Activated CD4-positive, alpha-beta T cell treated with anti-CD3 and anti-CD28 coated beads for 36 hours (primary cell): ENCODE results near the gene ATP8A2. TPM values are rescaled to one million over a fixed set of nuclear protein-coding genes. Genes with fewer than 3 reads are reported as not detected.
"Not testable (repeated sequence)": the region's sequence is repeated elsewhere in the genome, so short reads cannot be mapped to it uniquely, and the experiment has no call there.

Experiments
- ATAC-seq: fragments of 200-7000 bp; cut with Tn5 transposase; one replicate; pipeline ENCODE4 v1.10.0; 2021; ENCODE audit warnings: mild to moderate bottlenecking, moderate library complexity
- CTCF ChIA-PET: fragments of 350-600 bp; sonication (Branson Sonifier 250); formaldehyde crosslinking; loops from one replicate; lab custom pipeline; 2021; ENCODE audit warnings: antibody characterized with exemption; lab: Charles Lee
- POLR2A ChIA-PET: fragments of 350-600 bp; sonication (Branson Sonifier 250); formaldehyde crosslinking; loops from one replicate; lab custom pipeline; 2021; ENCODE audit warnings: antibody characterized with exemption, inconsistent platforms; lab: Charles Lee
- DNase-seq: peaks from one replicate; pipeline ENCODE4 v3.0.0-alpha.2; 2020
- H3K27ac Mint-ChIP-seq: one replicate; pipeline ENCODE4 v1.8.0; 2021; ENCODE audit warnings: mixed read lengths
- H3K27me3 Mint-ChIP-seq: one replicate; pipeline ENCODE4 v1.8.0; 2021; ENCODE audit warnings: mixed read lengths
- H3K36me3 Mint-ChIP-seq: one replicate; pipeline ENCODE4 v1.8.0; 2021; ENCODE audit warnings: low read depth, mixed read lengths
- H3K4me1 Mint-ChIP-seq: one replicate; pipeline ENCODE4 v1.8.0; 2021; ENCODE audit warnings: mixed read lengths
- H3K4me3 Mint-ChIP-seq: one replicate; pipeline ENCODE4 v1.8.0; 2021; ENCODE audit warnings: mild to moderate bottlenecking, moderate library complexity, mixed read lengths
- H3K9me3 Mint-ChIP-seq: one replicate; pipeline ENCODE4 v1.8.0; 2021; ENCODE audit warnings: low read depth, mixed read lengths
- intact Hi-C, 2 experiments: fragments of 100-400 bp; cut with DNase I in 1 of 2; cut with micrococcal nuclease in 1 of 2; formaldehyde crosslinking; loops; one replicate each; pipeline versions ENCODE4 v1.14.2 to v1.15.1; 2022 to 2024; cut with DNase I, micrococcal nuclease
- total RNA-seq, 2 experiments: library from RNA; stranded (reverse); gene quantifications; one replicate each; pipeline ENCODE4 v1.2.3, GENCODE V29; 2021

The ATP8A2 gene
- total RNA-seq, 2 experiments from 2014 or later = 0.30 to 0.39 TPM

DNA sequence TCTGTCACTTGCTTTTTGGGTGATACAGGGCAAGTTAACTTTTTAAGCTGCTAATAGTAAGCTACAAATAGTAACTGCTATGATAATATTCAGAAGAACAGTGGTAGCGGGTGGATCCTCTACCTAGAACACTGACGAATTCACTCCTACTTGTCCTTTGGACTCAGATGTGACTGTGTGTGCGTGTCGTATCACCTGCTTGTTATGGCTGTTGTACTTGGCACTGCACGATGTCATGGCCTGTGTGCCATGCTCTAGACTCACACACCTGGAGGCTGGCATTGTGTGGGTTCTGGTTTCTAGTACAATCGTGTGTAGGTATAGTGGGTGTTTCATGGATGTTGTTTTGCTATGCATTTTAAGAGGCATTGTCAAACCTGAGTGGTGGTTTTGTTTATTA lies 130.8 kb downstream of the ATP8A2 start:
- Mint-ChIP-seq H3K27ac (no peak overlapping the region), H3K9me3 (no peaks in the 10 kb centered on the region), H3K36me3 (no peaks in the 10 kb centered on the region), H3K4me3 (no peak overlapping the region), H3K4me1 (no peaks in the 10 kb centered on the region), H3K27me3 (peaks cover 5% of the 10 kb centered on the region)
- POLR2A ChIA-PET = no interaction called here
- ATAC-seq (no peak), DNase-seq (no peak)
- intact Hi-C loops = no loop called here
- CTCF ChIA-PET = no interaction called here

DNA sequence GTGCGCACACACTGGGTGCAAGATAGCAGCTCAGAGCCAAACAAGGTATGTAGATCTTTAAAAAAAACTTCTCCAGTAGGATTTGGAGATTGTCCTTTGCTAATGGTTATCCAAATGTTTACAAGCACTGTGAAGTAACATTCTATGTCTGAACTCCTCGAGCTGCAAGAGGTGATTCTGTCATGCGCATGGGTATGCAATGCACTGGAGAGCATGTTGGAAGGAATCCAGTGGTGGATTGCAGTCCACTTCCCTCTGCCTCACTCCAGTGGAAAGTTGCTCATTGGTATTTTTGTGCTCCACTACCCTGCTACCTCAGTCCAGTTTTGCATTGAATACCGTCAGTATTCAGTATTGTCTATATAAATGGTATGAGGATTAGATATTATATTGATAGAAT lies 132.1 kb downstream of the ATP8A2 start:
- Mint-ChIP-seq H3K4me3 (no peak overlapping the region), H3K9me3 (no peaks in the 10 kb centered on the region), H3K27ac (no peak overlapping the region), H3K36me3 (no peaks in the 10 kb centered on the region), H3K4me1 (no peaks in the 10 kb centered on the region), H3K27me3 (peaks cover 5% of the 10 kb centered on the region)
- POLR2A ChIA-PET = no interaction called here
- DNase-seq (no peak), ATAC-seq (no peak)
- intact Hi-C loops = no loop called here
- CTCF ChIA-PET = no interaction called here

DNA sequence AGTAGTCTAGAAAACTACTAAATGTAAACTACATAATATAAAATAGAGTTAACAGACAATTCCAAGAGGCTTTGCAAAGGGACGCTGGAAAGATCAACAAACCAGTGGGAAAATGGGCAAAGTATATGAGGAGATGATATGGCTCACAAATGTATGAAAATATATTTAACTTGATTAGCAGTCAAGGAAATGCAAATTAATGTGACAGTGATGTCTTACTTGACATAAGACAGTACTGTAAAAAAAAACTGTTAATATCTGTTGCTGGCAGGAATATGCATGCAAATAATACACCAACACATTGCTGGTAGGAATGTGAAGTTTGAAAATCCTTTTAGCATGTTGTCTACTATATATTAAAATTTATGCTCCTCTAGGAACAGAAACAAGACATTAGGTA lies 136.1 kb downstream of the ATP8A2 start:
- no peak overlapping the region for H3K4me3 Mint-ChIP-seq
- DNase-seq = no peak
- intact Hi-C loops = loop anchor here in 1 of 2 experiments (5.0 kb wide), 1 partner anchor 564 kb away; no protein-coding TSS in a partner anchor

DNA sequence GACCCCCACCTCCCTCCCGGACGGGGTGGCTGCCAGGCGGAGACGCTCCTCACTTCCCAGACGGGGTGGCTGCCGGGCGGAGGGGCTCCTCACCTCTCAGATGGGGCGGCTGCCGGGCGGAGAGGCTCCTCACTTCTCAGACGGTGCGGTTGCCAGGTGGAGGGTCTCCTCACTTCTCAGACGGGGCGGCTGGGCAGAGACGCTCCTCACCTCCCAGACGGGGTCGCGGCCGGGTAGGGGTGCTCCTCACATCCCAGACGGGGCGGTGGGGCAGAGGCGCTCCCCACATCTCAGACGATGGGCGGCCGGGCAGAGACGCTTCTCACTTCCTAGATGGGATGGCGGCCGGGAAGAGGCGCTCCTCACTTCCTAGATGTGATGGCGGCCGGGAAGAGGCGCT lies 141.3 kb downstream of the ATP8A2 start:
- POLR2A ChIA-PET, DNase-seq, H3K36me3 Mint-ChIP-seq, H3K27ac Mint-ChIP-seq, H3K27me3 Mint-ChIP-seq, H3K4me1 Mint-ChIP-seq, intact Hi-C loops, H3K9me3 Mint-ChIP-seq, ATAC-seq, CTCF ChIA-PET, H3K4me3 Mint-ChIP-seq: not testable (repeated sequence)

More for the DNA sequence above, 136.1 kb downstream of the ATP8A2 start:
- ATAC-seq = no peak
- peaks cover 3% of the 10 kb centered on the region for H3K27me3 Mint-ChIP-seq
- ChIA-PET CTCF (no interaction called here), POLR2A (no interaction called here)
- H3K4me1 Mint-ChIP-seq = no peaks in the 10 kb centered on the region
- H3K9me3 Mint-ChIP-seq = peaks cover 2% of the 10 kb centered on the region
- H3K27ac Mint-ChIP-seq = no peak overlapping the region
- H3K36me3 Mint-ChIP-seq = no peaks in the 10 kb centered on the region

DNA sequence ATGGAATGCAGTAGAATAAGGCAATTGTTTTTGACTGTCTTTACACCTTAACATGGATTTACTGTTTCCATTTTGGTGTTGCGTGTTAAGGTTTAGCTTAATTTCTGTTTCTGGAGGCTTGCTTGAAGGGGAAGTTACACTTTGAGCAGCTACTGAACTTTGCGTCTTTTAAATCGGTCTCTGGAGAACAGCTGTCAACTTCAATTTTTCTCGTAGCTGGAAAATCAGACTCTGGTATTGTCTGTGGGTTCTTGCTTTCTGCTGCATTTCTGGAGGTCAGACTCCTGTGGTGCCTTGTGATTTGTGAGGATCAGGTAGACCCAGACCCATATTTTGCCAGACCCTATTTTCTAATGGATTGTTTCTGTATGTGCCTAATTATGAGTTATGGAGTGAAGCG lies 146.7 kb downstream of the ATP8A2 start:
- ATAC-seq (no peak), DNase-seq (no peak)
- Mint-ChIP-seq H3K27ac (no peak overlapping the region), H3K9me3 (peaks cover 2% of the 10 kb centered on the region), H3K4me1 (no peaks in the 10 kb centered on the region), H3K36me3 (no peaks in the 10 kb centered on the region), H3K4me3 (no peak overlapping the region), H3K27me3 (peaks cover 9% of the 10 kb centered on the region)
- intact Hi-C loops = no loop called here
- ChIA-PET CTCF (interaction anchor here (0.7 kb wide), 1 partner anchor 543 kb away, joined by 3 read pairs; no protein-coding TSS in a partner anchor), POLR2A (interaction anchor here (0.5 kb wide), 1 partner anchor 1871 kb away, joined by 3 read pairs; no protein-coding TSS in a partner anchor)

DNA sequence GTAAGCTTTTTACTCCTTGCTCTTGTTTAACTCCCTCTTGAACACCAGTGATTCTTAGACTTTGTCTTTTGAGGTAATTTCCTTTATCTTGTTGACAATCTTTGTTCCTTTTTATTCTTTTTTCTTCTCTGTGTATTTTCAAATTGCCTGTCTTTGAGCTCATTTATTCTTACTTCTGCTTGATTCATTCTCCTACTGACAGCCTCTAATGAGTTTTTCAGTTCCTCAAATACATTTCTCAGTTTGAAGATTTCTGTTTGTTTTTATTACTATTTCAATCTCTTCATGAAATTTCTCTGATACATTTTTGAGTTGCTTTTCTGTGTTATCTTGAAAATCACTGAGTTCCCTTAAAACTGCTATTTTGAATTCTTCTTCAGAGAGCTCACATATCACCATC lies 154.1 kb downstream of the ATP8A2 start:
- Mint-ChIP-seq H3K36me3 (no peaks in the 10 kb centered on the region), H3K4me3 (no peak overlapping the region), H3K27me3 (peaks cover 16% of the 10 kb centered on the region), H3K27ac (no peak overlapping the region), H3K4me1 (no peaks in the 10 kb centered on the region), H3K9me3 (peaks cover 24% of the 10 kb centered on the region)
- ChIA-PET POLR2A (no interaction called here), CTCF (no interaction called here)
- no peak for ATAC-seq
- no peak for DNase-seq
- intact Hi-C loops = no loop called here

DNA sequence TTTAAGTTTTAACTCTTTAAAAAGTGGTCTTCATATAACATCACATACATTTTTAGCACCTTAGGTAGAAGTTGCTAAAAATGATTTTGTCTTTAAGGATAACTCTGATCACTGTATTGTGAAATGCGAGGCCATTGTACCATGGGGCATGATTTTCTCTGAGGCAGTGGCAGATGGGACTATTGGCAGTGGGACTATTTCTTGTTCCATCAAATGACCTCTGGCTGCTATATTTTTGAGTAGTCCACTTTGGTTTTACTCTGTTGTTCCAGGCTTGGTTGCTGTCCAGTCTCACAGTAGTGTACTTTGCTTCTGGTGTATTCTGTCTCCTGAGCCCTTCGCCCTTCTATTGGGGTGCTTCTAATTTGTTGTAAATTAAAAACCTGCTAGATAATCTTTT lies 156.5 kb downstream of the ATP8A2 start:
- H3K9me3 Mint-ChIP-seq = peaks cover 22% of the 10 kb centered on the region
- no peak overlapping the region for H3K4me3 Mint-ChIP-seq
- no peak overlapping the region for H3K27ac Mint-ChIP-seq
- peaks cover 15% of the 10 kb centered on the region for H3K27me3 Mint-ChIP-seq
- ChIA-PET CTCF (no interaction called here), POLR2A (no interaction called here)
- H3K4me1 Mint-ChIP-seq = no peaks in the 10 kb centered on the region
- no peak for DNase-seq
- intact Hi-C loops = no loop called here
- no peaks in the 10 kb centered on the region for H3K36me3 Mint-ChIP-seq
- ATAC-seq = no peak

DNA sequence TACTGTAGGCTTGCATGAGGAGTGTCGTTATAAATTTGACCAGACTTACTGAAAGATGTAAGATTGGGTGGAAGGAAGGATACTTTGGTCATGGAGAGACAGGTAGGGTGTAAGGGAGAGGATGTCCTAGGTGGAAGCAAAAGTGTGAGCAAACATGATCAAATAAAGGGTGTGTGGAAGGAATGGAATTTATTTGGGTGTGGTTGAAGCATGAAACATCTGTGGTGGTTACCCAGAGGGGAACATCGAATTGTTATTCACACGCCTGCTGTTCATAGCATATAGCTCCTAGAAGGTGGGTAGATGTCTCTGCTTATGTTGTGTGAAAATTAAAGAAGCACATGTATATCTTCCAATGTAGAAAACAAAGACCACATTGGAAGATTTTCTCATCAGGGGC lies 157.7 kb downstream of the ATP8A2 start:
- ChIA-PET CTCF (no interaction called here), POLR2A (no interaction called here)
- intact Hi-C loops = no loop called here
- H3K36me3 Mint-ChIP-seq = no peaks in the 10 kb centered on the region
- no peak for DNase-seq
- H3K27ac Mint-ChIP-seq = no peak overlapping the region
- H3K27me3 Mint-ChIP-seq = peaks cover 13% of the 10 kb centered on the region
- H3K4me3 Mint-ChIP-seq = no peak overlapping the region
- peaks cover 22% of the 10 kb centered on the region for H3K9me3 Mint-ChIP-seq
- H3K4me1 Mint-ChIP-seq = no peaks in the 10 kb centered on the region
- ATAC-seq = no peak

DNA sequence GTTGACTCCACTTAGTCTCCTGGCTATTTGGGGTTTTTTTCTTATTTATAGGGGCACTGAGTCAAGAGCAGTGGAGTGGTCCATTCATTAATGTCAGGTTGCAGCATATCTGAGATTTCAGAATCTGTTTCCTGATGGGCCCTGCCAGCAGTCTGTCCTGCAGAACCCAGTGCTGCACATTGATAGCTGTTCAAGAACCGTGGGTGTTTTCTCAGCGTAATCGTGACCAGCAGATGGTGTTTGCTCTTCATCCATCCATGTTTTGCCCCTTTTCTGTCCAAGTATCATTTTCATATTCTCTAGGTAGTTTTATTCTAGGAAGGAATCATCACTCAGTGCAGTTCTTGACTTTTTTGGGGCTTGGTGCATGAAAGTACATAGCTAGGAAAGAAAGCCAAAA lies 166.5 kb downstream of the ATP8A2 start:
- POLR2A ChIA-PET = no interaction called here
- Mint-ChIP-seq H3K9me3 (no peaks in the 10 kb centered on the region), H3K4me1 (no peaks in the 10 kb centered on the region), H3K36me3 (no peaks in the 10 kb centered on the region), H3K27me3 (peaks cover 3% of the 10 kb centered on the region), H3K4me3 (no peak overlapping the region), H3K27ac (no peak overlapping the region)
- intact Hi-C loops = no loop called here
- DNase-seq (no peak), ATAC-seq (no peak)
- CTCF ChIA-PET = no interaction called here

DNA sequence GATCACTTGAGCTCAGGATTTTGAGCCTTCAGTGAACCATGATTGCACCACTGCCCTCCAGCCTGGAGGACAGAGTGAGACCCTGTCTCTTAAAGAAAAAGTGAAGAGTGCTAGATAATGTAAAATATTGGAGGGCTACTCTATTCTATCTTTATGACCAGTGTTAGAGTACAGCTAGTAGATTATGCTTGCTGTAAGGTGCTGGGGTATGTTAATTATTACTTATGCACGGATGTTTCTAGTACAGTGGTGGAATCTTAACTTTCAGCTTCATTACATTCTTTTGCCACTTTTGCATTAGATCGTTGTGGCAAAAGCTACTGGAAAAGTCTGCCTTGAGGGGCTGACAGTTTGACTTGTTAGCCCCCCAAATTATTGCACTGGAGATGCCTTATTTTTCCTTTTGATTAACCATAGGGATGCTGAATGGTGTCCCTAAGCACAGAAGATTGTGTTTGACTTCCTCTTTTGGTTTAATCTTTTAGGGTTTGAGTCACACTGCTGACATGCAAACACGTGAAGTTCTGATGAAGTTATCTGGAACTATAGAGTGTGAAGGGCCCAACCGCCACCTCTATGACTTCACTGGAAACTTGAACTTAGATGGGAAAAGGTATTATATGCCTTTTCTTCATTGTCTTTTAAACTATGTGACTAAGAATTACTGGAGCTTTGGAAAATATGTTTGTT lies 169.8 kb downstream of the ATP8A2 start:
- Mint-ChIP-seq H3K9me3 (no peaks in the 10 kb centered on the region), H3K27me3 (peaks cover 10% of the 10 kb centered on the region), H3K36me3 (no peaks in the 10 kb centered on the region), H3K4me1 (no peaks in the 10 kb centered on the region), H3K27ac (no peak overlapping the region), H3K4me3 (no peak overlapping the region)
- intact Hi-C loops = no loop called here
- CTCF ChIA-PET = no interaction called here
- no peak for ATAC-seq
- DNase-seq = no peak
- POLR2A ChIA-PET = no interaction called here

DNA sequence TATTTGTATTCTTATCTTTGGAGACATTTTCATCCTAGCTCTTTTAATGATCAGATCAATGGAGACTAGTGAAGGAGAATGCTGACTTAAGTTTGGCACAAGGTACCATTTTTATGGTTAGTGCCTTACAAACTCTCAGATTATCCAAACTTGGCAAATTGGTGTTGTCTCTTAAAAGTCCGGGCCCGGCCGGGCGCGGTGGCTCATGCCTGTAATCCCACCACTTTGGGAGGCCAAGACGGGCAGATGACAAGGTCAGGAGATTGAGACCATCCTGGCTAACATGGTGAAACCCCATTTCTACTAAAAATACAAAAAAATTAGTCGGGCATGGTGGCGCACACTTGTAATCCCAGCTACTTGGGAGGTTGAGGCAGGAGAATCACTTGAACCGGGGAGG lies 177.2 kb downstream of the ATP8A2 start:
- peaks cover 18% of the 10 kb centered on the region for H3K27me3 Mint-ChIP-seq
- CTCF ChIA-PET = interaction anchor here (0.7 kb wide), 2 partner anchors 14 to 399 kb away, joined by 3 read pairs; no protein-coding TSS in a partner anchor
- not testable (repeated sequence) for ATAC-seq

DNA sequence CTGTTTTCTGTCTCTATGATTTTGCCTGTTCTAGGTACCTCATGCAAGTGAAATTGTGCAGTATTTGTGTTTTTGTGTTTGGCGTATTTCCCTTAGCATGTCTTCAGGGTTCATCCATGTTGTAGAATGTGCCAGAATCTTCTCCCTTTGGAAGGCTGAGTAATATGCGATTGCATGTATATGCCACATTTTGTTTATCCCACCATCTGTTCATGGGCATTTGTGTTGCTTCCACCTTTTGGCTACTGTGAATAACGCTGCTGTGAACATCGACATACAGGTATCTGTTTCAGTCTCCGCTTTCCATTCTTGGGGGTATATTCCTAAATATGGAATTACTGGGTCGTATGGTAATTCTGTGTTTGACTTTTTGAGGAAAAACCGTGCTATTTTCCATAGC lies 190.0 kb downstream of the ATP8A2 start:
- POLR2A ChIA-PET = no interaction called here
- no peak for DNase-seq
- no peaks in the 10 kb centered on the region for H3K36me3 Mint-ChIP-seq
- intact Hi-C loops = no loop called here
- no peak for ATAC-seq
- CTCF ChIA-PET = no interaction called here
- H3K4me1 Mint-ChIP-seq = no peaks in the 10 kb centered on the region
- H3K4me3 Mint-ChIP-seq = no peak overlapping the region
- no peaks in the 10 kb centered on the region for H3K9me3 Mint-ChIP-seq
- H3K27me3 Mint-ChIP-seq = peaks cover 10% of the 10 kb centered on the region
- H3K27ac Mint-ChIP-seq = no peak overlapping the region

More for the DNA sequence above, 177.2 kb downstream of the ATP8A2 start:
- H3K4me3 Mint-ChIP-seq, H3K36me3 Mint-ChIP-seq, H3K9me3 Mint-ChIP-seq, DNase-seq, H3K4me1 Mint-ChIP-seq, H3K27ac Mint-ChIP-seq, intact Hi-C loops, POLR2A ChIA-PET: not testable (repeated sequence)
